HG03565 (cell line): Measurements from ENCODE around the gene PLEKHD1.

Experiments used
- ATAC-seq: cut with Tn5 transposase; IDR thresholded peaks from one replicate; pipeline ENCODE4 v1.9.1; 2021; ENCODE audit warnings: mild to moderate bottlenecking, moderate library complexity; ENCODE audit not compliant: unreplicated experiment

The PLEKHD1 gene

DNA sequence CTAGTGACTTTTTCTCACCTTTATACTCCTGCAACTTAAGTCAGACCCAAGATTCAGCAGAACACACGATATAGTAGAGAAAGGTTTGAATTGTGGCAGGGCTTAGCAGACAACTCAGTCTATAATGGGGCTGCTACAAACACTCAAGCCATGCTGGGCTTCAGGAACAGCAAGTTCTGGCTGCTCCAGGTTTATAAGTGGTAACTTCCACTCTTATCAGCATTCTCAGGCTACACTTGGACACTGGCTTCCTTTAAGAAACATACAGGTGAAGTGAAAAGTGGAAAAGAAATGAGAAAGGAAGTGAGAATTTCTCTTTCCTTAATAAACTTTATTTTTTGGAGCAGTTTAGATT lies 21.7 kb downstream of the PLEKHD1 start:
- ATAC-seq: no peak

DNA sequence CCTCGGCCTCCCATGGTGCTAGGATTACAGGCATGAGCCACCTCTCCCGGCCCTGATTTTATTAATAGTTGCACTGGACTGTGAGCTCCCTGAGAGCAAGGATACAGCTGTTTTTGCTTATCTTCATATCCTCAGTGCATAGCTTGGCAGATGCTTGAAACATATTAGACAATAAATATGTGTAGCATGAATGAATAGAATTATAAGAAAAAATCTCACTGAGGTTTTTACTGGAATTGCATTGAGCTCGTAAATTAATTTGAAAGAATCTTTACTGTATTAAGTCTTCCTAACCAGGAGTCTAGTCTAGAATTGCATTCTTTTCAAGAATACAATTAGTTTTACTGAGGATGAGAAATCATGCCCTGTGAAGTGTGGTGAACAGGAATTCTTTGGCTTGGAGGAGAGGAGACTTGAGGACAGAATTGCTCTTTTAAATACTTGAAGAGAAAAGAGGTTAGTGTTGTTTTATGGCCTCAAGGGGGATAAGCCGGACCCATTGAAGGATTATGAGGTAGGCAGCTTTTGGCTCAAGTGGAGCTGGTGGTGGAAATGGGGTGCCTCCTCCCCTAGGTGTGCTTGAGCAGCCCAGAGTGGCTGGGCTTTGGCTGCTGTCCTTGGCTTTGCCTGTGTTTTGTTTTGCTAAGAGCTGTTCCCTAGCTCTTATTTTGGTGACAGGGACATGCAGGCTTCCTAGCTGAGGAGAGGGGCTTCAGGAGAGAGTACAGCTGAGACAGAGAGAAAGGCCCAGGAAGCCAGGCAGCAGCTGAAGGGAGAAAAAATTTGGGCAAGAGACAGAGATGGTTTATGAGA lies 34.0 kb downstream of the PLEKHD1 start:
- no peak for ATAC-seq

DNA sequence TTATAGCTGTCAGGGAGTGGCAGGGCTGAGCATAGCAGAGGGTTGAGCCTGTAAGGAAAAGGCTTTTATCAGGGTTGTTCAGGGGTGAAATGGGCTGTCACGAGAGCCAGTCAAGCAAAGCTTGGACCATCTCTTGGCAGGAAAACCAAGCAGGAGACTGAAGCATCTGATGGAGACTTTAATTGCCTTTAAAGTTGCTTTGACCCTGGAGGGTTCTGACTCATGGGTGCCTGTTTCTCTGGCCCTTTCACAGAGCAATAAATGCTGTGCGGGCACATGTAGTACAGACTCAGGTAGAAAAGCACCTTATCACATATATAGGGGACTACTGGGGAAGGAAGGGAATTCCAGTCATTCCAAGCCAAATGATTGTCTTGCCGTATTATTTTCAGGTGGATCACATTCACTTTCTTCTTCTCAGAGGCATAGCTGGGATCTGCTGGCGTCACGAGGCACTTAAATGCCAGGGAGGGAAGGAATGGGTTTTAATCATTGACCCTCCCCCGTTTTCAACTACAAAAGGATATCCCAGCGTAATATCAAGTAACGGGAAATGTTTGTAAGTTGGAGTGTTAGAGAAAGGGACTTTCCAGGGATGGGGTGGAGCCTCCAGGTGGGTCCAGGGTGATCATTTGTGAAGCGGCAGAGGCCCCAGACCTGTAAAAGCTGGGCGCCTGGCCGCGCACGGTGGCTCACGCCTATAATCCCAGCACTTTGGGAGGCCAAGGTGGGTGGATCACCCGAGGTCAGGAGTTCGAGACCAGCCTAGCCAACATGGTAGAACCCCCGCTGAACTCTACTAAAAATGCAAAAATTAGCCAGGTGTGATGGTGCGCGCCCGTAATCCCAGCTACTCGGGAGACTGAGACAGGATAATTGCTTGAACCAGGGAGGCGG lies 34.9 kb downstream of the PLEKHD1 start:
- ATAC-seq: no peak

DNA sequence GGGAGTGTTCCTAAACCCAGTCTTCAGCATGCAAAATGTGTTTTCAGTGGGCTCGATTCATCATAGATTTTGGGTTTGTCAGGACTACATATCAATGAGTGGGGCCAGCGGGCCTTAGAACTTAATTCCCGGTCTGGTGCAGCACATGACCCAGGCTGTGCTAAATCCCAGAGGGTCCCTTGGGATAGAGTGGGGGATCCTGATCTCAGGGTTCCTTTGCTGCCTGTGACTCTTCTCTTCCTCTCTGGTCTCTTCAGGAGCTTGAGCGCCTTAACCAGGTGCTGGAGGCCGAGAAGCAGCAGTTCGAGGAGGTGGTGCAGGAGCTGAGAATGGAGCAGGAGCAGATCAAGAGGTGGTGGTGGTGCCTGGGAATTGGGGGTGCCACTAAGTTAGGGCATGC lies 37.5 kb downstream of the PLEKHD1 start:
- ATAC-seq: no peak

DNA sequence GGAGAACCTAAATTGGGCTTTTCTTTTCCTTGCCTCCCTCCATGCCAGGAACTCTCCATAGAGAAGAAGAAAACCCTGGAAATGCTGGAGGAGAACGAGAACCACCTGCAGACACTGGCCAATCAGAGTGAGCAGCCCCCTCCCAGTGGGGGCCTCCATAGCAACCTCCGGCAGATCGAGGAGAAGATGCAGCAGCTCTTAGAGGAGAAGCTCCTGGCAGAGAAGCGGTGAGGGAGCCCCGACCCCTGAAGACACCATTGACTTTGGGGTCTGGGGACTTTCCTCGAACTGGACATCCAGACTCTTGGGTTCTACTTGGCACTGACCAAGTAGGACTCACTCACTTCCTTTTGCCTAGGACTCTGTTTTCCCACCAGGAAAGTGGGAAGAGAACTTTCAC lies 41.4 kb downstream of the PLEKHD1 start:
- ATAC-seq: no peak

DNA sequence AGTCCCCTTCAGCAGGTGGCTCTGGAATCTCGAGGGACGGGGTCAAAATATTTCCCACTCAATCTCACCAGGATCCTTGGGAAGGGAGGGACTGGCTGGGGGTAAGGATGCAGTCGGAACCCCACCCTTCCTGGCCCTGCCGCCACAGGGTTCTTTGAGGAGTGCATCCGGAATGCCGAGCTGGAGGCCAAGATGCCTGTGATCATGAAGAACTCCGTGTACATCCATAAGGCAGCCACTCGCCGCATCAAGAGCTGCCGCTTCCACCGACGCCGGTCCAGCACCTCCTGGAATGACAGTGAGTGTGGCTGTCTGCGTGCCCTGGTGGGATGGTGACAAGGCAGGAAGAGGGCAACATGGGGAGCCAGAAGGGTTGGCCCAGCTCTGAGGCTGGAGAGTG lies 43.1 kb downstream of the PLEKHD1 start:
- no peak for ATAC-seq

DNA sequence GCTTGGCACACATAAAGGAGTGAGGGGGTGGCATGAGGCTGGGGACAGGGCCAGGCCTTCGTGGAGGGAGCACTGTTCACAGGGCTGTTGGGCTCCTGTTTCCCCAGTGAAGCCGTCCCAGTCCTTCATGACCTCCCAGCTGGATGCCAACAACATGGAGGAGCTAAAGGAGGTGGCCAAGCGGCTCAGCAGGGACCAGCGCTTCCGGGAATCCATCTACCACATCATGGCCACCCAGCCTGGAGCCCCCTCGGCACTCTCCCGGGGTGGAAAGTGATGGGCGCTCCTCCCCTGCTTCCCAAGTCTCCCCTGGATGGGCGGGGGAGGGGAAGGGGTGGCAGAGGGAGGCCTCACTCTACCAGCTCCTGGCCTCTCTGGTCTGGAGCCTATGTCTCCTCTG lies 43.6 kb downstream of the PLEKHD1 start:
- no peak for ATAC-seq

DNA sequence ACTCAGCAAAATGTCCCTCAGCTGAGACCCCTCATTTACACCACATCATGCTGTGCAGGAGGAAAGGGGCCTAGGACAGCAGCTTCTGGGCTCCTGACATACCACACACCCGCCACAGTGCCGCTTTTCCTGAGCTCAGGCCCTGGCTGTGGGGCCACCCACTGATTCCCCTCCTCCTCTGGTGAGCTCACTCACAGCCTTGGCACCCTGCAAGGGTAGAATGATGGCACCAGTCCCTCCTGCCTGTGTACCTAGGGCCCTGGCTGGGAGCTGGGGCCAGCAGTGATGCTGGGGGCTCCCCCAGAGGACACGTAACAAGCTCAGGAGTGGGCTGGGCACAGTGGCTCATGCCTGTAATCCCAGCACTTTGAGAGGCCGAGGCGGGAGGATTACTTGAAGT lies 44.4 kb downstream of the PLEKHD1 start:
- no peak for ATAC-seq

DNA sequence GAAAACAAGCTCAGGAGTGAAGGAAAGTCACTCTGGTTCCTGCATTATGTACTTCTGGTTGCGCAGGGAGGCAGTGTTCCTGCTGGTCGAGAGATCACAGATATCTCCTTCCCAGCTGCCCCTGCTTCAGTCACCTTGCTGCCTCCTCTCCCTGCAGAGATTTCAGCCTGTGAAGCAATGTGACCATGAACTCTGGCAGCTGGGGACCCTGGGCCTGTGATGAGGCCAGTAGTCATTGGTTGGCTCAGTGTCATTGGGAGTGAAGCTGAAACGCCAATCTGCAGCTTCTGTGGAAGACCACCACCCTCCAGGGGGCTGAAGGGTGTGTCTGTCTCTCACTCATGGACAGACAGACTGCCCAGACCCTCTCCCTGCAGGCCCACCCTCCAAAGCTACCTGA lies 45.0 kb downstream of the PLEKHD1 start:
- ATAC-seq: no peak

DNA sequence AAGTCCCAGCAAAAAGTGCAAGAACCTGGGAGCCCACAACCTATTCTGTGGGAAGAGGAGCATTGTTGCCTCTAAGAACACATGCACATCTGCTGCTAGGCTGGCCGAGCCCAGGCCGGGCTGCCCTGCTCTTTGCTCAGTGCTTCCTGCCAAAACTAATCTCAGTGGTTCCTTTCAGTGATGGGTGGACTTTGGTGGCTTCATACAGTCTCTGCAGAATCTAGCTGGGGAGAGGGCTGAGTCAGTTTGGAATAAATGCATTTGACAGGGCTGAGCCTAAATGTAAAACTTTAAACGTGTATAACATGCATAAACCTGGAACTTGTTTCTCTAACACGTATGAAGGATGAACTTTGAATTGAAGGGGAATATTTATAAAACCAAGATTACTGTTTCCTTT lies 45.6 kb downstream of the PLEKHD1 start:
- no peak for ATAC-seq

DNA sequence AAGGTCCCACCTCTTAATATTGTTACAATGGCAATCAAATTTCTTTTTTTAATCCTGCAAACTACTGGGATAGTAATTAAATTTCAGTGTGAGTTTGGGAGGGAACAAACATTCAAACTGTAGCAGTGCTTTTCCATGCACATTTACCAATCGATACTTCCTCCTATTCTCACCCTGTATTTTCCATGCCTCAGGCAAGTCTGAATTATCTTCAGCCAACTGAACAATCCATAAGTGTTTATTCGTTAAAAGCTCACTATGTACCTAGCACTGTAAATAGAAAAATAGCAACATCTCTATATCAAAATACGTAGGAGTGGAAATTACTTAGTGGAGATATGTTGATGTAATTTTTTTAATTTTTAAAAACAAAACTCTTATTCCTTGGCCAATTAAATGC lies 46.6 kb downstream of the PLEKHD1 start:
- ATAC-seq: no peak

DNA sequence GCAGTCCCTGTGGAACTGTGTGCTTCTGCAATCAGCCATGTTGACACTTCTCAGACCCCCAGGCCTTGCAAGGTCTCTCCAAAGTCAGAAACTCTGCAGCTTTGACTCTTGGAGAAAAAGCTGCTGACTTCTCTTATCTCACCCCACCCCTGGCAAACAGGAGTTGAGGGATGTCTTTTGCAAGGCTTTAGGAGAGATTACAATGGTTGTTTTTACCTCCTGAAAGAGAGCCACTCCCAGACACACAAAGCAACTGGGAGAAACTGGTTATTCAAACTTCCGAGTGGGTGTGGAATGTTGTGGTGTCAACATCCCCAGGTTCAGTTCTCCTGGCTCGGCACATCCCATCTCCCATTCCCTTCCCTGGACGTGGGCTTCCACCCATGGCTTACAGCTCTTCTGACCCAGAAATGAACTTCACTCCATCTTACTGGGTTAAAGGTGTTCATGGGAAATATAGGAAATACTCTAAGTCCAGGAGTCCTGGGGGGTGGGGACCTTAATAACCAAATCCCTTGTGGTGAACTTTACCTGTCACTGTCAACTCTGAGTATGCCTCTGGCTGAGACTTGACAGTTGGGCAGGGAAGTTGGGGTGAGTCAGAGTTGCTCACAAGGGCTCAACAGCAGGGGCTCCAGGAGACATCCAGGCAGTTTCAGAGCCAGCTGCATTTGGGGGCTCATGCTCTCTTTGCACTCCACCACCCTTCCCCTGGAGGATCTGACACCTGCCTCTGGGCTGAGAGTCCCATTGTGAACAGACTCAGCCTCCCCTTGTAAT lies 48.2 kb downstream of the PLEKHD1 start:
- ATAC-seq: no peak

DNA sequence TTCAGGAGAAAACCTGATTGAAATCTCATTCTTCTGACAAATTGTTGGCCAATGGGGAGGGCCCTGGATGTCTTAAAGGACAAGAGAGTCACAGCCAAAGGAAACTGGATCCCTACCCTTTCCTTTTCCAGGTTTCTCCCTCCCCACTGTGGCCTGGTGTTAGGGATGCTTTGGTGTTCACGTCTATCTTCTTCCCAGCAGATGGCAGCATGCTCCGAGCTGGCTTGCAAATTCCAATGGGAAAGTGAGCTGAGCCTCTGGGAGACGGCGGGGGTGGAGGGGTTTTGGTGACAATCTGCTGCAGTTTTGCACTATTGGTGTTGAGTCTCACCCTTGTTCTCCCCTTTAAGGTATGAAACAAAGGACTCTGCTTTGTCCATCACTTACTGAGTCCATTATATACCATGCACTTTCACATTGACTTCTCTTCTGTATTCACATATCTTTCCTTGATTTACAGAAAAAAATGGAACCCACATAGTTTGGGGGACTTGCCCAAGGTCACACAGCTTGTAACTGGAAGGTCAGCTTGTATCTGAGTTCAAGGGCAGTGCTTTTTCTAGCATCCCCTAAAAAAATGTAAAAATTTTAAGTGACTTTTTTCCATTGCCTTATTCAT lies 50.8 kb downstream of the PLEKHD1 start:
- no peak for ATAC-seq

DNA sequence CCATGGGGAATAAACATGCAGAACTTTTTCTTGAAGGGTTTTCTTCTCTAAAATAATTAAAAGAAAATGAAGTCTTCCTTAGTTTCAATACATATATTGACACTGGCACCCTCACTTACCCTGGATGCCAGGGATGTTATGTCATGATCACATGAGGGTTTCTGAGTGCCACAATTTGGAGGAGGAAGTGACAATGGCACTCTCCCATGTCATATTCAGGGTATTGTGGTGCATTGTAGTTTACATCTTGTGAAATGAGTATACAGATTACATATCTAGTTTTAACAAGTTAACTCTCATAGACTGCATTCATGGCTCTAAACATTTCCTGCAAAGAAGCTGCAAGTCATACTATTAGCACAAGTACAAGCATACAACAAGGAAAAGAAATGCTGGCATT lies 52.4 kb downstream of the PLEKHD1 start:
- no peak for ATAC-seq

DNA sequence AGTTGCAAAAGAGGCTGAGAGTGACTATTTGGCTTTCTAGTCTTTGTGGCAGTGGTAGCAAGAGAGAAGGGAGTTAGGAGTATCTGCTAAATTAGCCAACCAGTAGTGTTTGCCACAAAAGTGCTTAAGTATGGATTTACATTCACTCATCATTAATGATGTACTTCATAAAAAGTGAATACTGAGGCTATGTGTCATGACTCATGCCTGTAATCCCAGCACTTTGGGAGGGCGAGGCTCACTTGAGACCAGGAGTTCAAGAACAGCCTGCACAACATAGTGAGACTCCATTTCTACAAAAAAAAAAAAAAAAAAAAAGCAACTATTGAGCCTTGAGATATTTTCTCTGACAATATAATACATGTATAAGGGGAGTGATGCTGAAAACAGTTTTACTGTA lies 53.4 kb downstream of the PLEKHD1 start:
- no peak for ATAC-seq

DNA sequence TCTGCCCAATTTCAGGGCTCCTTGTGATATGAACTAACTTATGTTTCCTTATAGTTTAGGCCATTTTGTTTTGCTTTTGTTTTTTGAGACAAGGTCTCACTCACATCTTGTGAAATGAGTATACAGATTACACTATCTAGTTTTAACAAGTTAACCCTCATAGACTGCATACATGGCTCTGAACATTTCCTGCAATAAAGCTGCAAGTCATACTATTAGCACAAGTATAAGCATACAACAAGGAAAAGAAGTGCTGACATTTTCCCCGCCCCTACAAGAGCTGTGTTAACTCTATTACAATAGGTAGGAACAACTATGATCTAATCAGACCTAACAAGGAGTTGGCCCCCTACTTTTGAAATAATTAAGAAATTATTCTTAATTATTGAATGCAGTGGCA lies 54.2 kb downstream of the PLEKHD1 start:
- no peak for ATAC-seq

DNA sequence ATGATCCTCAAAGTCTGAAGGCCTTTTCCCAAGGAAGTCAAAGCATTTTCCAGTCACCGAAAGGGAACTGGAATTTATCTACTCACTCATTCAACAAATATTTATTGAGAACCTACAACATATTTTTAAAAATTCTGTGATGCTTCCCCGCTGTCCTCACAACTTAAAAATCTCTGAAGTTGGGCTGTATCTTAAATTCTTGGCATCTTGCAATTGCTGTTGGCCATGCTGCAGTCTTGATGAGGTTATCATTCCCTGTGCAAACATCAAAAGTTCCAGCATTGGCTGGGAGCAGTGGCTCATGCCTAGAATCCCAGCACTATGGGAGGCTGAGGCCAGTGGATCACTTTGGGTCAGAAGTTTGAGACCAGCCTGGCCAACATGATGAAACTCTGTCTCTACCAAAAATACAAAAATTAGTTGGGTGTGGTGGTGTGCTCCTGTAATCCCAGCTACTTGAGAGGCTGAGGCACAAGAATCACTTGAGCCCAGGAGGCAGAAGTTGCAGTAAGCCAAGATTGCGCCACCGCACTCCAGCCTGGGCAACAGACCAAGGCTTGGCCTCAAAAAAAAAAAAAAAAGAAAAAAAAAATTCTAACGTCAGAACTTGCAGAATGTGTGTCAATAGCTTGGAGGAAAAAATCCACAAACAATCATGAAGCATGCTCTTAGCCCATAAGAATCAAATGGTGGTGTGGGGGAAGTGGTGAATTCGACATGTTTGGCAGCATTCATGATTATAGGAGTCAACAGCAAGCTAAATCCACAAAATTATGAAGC lies 55.3 kb downstream of the PLEKHD1 start:
- ATAC-seq: no peak

DNA sequence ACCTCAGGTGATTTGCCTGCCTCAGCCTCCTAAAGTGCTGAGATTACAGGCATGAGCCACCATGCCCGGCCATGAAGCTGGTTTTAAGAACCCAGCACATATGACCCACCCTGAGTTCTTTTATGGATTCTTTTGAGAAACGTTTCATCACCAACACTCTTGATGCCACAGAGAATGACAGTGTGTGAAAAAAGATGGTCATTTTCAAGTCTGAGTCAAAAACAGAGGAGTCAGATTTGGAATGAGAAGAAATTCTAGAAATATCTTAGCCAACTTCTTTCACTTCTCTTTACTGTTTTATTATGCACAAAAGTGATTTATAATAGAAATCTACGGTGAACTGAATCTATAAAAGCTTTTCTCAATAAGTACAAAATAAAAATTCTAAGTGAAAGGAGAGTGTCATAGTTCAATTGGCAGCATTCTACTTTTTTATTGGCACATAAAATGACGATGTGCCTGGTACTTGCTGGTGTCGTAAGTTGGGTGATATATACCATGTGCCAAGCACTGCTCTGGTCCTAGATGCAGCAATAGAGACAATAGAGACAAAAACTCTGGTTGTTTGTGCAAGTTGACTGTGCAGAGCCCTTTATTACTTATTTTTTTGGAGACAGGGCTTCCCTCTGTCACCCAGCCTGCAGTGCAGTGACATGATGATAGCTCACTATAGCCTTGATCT lies 56.3 kb downstream of the PLEKHD1 start:
- ATAC-seq: no peak

DNA sequence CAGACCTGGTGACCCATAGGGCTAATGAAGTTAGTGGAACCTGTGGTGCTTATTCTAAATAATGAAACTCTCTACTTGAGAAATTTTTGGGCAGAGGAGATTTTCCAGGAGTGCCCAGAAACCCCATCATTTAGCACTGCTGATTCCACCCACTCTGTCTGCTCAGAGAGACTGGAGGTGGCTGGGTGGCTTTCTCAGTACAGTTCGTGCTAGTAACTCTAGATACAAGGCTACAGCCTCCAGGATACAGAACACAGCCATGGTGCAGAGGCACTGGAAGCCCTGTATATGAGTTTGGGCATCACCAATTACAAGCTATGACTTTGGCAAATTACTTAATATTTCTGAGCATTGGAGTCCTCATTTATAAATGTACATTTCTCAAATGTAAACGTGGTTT lies 57.8 kb downstream of the PLEKHD1 start:
- no peak for ATAC-seq
